ENCODE results near the gene SH3BGRL2. TPM values are rescaled to one million over a fixed set of nuclear protein-coding genes. Genes with fewer than 3 reads are reported as not detected.
A peak's percentile ranks its signal among the peaks of the same experiment; 100 is the strongest.

SH3BGRL2 gene
- total RNA-seq, 1 experiment from 2014 or later: 7.1 TPM

DNA sequence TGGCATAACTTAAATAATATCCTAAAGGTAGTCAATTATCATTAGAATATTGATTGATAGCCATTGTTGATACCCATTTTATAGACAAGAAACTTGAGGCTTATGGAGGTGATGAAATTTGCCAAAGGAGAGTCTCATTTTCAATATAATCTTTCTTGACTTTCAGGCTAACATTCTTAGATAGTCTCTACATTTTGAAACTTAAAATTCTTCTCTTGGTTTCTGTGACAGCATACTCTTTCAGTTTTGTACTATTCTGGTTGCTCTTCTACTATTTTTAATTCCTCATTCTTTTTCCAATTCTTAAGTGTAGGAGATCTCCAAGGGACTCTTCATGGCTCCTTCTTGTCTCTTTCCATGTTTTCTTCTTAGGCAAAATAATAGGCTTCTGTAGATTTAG is 3.7 kb upstream of the SH3BGRL2 start:
- Mint-ChIP-seq H3K36me3 (ENCODE audit: insufficient read depth, unreplicated experiment) (no peaks in the 10 kb centered on the region), H3K4me3 (ENCODE audit: unreplicated experiment) (no peak overlapping the region), H3K27me3 (ENCODE audit: insufficient read depth, unreplicated experiment) (no peaks in the 10 kb centered on the region), H3K9me3 (ENCODE audit: unreplicated experiment) (no peaks in the 10 kb centered on the region), H3K27ac (ENCODE audit: low read depth, unreplicated experiment) (no peak overlapping the region), H3K4me1 (ENCODE audit: insufficient read depth, unreplicated experiment) (peaks cover 12% of the 10 kb centered on the region)
- POLR2A ChIA-PET: no interaction called here
- no TSS peak for BruUV-seq (replicated peaks)
- no peak for DNase-seq (ENCODE audit: unreplicated experiment)
- intact Hi-C loops (cut with micrococcal nuclease): no loop called here
- CTCF ChIA-PET: interaction anchor here (0.6 kb wide), 1 partner anchor 184 kb away, joined by 3 read pairs; no protein-coding TSS in a partner anchor
- TF ChIP-seq, protein P1, sequence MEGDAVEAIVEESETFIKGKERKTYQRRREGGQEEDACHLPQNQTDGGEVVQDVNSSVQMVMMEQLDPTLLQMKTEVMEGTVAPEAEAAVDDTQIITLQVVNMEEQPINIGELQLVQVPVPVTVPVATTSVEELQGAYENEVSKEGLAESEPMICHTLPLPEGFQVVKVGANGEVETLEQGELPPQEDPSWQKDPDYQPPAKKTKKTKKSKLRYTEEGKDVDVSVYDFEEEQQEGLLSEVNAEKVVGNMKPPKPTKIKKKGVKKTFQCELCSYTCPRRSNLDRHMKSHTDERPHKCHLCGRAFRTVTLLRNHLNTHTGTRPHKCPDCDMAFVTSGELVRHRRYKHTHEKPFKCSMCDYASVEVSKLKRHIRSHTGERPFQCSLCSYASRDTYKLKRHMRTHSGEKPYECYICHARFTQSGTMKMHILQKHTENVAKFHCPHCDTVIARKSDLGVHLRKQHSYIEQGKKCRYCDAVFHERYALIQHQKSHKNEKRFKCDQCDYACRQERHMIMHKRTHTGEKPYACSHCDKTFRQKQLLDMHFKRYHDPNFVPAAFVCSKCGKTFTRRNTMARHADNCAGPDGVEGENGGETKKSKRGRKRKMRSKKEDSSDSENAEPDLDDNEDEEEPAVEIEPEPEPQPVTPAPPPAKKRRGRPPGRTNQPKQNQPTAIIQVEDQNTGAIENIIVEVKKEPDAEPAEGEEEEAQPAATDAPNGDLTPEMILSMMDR (IDR thresholded peaks at IDR 0.05; ENCODE audit: unreplicated experiment): no peak

DNA sequence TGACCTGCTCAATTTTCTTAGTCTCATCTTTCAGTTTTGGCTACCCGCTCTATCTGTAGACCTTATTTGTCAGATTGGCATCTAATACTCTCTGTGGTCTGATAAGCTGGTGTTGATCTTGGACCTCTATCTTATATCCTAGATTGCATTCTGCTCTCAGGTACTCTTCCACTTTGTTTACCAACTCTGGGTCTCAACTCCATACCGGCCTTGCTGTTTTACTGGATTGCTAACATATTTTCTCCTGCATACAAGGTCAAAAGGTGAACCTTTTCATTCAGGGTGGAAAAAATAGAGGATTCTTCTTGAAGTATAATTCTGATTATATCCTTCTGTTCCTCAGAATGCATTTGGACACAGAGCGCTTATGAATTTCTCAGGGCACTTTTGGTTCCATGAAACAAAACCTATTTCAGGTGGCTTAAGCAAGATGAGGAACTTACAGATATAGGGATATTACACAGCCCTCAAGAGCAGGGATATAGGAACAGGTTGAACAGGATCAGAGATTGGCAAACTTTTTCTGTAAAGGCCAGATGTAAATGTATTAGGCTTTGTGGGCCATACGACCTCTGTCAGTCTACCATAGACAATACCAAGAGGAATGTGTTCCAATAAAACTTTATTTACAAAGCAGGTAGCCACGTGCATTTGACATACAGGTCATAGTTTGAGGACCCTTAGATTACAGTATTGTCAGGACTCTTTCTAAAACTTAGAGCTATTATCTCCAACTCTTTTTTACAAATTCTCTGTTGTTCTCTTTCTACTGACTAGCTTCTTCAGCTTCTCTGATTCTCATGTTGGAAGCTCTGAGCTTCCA is 2.5 kb upstream of the SH3BGRL2 start:
- H3K27ac Mint-ChIP-seq (ENCODE audit: low read depth, unreplicated experiment): no peak overlapping the region
- intact Hi-C loops (cut with micrococcal nuclease): no loop called here
- TF ChIP-seq, protein P1 (IDR thresholded peaks at IDR 0.05; ENCODE audit: unreplicated experiment): no peak
- ChIA-PET CTCF (no interaction called here), POLR2A (interaction anchor here (1.5 kb wide), 1 partner anchor 9 kb away, joined by 10 read pairs; no protein-coding TSS in a partner anchor)
- H3K36me3 Mint-ChIP-seq (ENCODE audit: insufficient read depth, unreplicated experiment): no peaks in the 10 kb centered on the region
- BruUV-seq (replicated peaks): no TSS peak
- DNase-seq (ENCODE audit: unreplicated experiment): no peak
- peaks cover 12% of the 10 kb centered on the region for H3K4me1 Mint-ChIP-seq (ENCODE audit: insufficient read depth, unreplicated experiment)
- H3K4me3 Mint-ChIP-seq (ENCODE audit: unreplicated experiment): no peak overlapping the region
- H3K27me3 Mint-ChIP-seq (ENCODE audit: insufficient read depth, unreplicated experiment): no peaks in the 10 kb centered on the region
- no peaks in the 10 kb centered on the region for H3K9me3 Mint-ChIP-seq (ENCODE audit: unreplicated experiment)

DNA sequence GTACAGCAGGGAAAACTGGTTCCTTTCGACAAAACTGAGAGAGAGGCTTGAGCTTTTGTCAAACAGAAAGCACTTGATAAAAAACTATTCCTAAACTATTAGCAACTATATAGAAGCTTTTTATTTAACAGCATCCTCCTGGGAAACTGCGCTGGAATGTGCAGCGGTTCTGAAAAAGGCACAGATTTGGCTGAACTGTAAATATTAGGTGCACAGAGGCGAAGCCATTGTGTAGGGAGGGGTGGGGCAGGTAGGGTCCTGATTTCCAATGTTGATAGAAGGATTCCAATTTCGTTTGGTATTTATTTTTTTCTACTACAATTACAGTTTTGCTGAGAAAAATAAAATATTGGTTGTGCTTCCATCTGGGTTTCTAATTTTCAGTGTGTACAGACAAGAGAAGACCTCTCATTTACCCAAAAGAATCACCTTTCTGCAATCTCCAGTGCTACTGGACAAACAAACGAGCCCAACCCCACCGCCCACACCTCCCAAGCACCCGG is 698 bp upstream of the SH3BGRL2 start:
- TSS peak; percentile 21 for BruUV-seq (replicated peaks)
- CTCF ChIA-PET: interaction anchor here (0.7 to 1.4 kb wide), 2 partner anchors 10 to 362 kb away, joined by 3 to 7 read pairs; no protein-coding TSS in a partner anchor
- DNase-seq (ENCODE audit: unreplicated experiment): no peak

DNA sequence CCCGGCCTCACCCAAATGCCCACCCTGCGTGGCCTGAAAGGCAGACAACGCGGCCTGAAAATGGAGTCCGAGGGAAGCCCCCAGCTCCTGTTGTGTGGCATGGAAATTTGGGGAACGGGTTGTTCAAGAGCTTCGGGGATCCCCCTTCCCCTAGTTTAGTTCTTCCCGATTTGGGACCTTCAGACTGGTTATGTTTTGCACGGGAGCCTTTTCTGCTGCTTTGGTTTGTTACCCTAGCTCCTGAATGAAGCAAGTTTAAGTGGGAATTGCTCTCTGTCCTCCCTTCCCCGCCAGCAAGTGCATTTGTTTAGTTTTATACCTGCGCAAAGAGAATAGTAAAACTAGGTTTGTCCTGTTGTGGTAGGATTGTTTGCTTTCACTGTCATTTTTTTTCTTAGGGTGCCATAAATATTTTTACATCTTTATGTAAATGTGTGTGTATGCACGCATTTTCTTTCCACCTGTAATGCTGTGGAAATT is 604 bp downstream of the SH3BGRL2 start:
- H3K27ac Mint-ChIP-seq (ENCODE audit: low read depth, unreplicated experiment): no peak overlapping the region
- BruUV-seq (replicated peaks): TSS peak; percentile 39
- peaks cover 26% of the 10 kb centered on the region for H3K4me1 Mint-ChIP-seq (ENCODE audit: insufficient read depth, unreplicated experiment)
- H3K9me3 Mint-ChIP-seq (ENCODE audit: unreplicated experiment): no peaks in the 10 kb centered on the region
- no peaks in the 10 kb centered on the region for H3K27me3 Mint-ChIP-seq (ENCODE audit: insufficient read depth, unreplicated experiment)
- no peak for DNase-seq (ENCODE audit: unreplicated experiment)
- TF ChIP-seq, protein P1 (IDR thresholded peaks at IDR 0.05; ENCODE audit: unreplicated experiment): no peak
- intact Hi-C loops (cut with micrococcal nuclease): no loop called here
- no peaks in the 10 kb centered on the region for H3K36me3 Mint-ChIP-seq (ENCODE audit: insufficient read depth, unreplicated experiment)
- CTCF ChIA-PET: interaction anchor here (1.0 to 1.2 kb wide), 2 partner anchors 61 to 87 kb away, joined by 4 to 5 read pairs; no protein-coding TSS in a partner anchor
- peak overlapping the region; percentile 93 for H3K4me3 Mint-ChIP-seq (ENCODE audit: unreplicated experiment)
- POLR2A ChIA-PET: interaction anchor here (0.6 to 1.2 kb wide), 3 partner anchors 17 to 91 kb away, joined by 3 to 4 read pairs (median 3); no protein-coding TSS in a partner anchor

More for the DNA sequence above, 698 bp upstream of the SH3BGRL2 start:
- Mint-ChIP-seq H3K27me3 (ENCODE audit: insufficient read depth, unreplicated experiment) (no peaks in the 10 kb centered on the region), H3K36me3 (ENCODE audit: insufficient read depth, unreplicated experiment) (no peaks in the 10 kb centered on the region), H3K27ac (ENCODE audit: low read depth, unreplicated experiment) (no peak overlapping the region), H3K9me3 (ENCODE audit: unreplicated experiment) (no peaks in the 10 kb centered on the region), H3K4me3 (ENCODE audit: unreplicated experiment) (peak overlapping the region; percentile 93), H3K4me1 (ENCODE audit: insufficient read depth, unreplicated experiment) (peaks cover 23% of the 10 kb centered on the region)
- intact Hi-C loops (cut with micrococcal nuclease): no loop called here
- POLR2A ChIA-PET: interaction anchor here (0.7 to 1.5 kb wide), 7 partner anchors 8 to 178 kb away, joined by 3 to 10 read pairs (median 3); partner anchors contain the start of gene LCA5
- TF ChIP-seq, protein P1 (IDR thresholded peaks at IDR 0.05; ENCODE audit: unreplicated experiment): no peak

Data from MCF 10A (cell line).